Fibroblast of pulmonary artery (primary cell): Measurements from ENCODE around the gene AKR7A3.
"Not testable (repeated sequence)": the region's sequence is repeated elsewhere in the genome, so short reads cannot be mapped to it uniquely, and the experiment has no call there.

Experiments used
- DNase-seq: peaks from one replicate; pipeline ENCODE4 v3.0.0-alpha.2; 2010; ENCODE audit warnings: low read depth
- H3K4me3 ChIP-seq: replicated peaks from 2 replicates; pipeline ENCODE4 v1.5.1; 2011; ENCODE audit warnings: low read depth, mild to moderate bottlenecking, control low read depth, low read length, moderate library complexity
- CTCF ChIP-seq: IDR thresholded peaks from 2 replicates; pipeline ENCODE4 v1.5.1; 2011; ENCODE audit warnings: mild to moderate bottlenecking, control low read depth, low read length, inconsistent platforms; ENCODE audit errors: missing control alignments

Gene AKR7A3

DNA sequence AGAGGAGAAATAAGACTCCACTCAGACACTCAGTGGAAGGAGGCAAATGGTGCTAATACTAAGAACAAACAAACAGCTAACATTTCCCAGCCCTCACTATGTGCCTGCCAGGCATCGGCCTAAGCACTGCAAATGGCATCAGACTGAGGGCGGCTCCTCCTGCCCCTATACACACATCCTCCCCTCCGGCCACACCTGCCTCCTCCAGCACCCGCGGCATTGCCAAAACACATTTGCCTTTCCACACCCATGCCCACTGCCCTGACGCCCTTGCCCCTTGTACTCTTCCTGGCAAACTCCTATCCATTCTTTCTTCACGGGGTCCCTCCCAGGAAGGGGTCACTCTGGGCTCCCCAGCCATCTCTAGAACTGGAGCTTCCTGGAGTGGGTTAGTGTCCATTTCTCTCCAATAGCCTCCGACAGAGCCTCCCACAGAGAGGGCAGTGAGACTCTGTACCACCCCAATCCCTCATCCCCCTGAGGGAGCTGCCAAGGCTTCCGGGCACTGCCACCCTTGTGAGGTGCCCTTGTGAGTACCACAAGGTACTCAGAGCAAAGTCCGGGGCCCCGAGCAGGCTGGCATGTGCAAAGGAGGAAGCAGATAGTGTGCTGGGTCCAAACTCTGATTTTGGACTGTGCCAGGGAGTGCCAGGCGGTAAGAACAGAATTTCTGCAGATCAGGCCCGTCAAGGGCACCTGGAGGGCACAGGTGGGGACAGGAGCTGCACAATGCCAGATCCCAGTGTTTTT, 959 bp downstream of the AKR7A3 start:
- H3K4me3 ChIP-seq = no peak overlapping the region
- no peak for DNase-seq
- no peak for TF ChIP-seq CTCF

DNA sequence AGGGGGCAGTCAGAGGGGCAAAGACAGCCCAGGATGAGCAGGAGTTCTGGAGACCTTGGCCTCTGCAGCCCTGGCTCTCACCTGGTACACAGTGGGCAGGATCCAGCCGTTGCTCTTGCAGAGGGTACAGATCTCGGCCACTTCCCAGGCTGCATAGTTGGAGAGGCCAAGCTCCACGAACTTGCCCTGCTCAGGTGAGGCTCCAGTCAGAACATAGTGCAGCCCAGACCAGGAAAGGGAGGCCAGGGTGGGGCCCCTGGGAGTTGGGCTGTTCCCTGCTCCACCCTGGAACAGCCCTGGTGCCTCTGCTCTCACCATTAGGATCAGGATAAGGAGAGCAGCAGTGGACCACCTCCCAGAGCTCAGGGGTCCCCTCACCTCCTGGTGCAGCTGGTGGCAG, 2.8 kb downstream of the AKR7A3 start:
- not testable (repeated sequence) for H3K4me3 ChIP-seq, DNase-seq

DNA sequence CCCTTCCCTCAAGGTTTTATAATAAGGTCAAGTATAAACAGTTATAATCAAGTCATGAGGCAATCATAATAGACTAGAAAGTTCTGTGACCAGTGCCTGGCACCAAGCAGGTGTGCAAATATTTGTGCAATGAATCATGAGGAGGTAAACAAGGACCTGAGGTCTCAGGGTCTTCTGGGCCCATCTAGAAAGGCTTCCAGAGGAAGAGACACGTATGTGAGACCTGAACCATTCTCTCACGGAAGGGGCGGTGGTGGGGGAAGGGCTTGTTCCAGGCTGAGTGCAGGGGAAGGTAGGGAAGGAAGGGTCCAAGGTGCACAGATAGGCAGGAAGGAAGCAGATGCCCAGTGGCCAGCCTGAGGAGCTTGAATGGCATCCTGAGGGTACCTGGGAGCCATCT, 3.2 kb downstream of the AKR7A3 start:
- not testable (repeated sequence) for DNase-seq, H3K4me3 ChIP-seq

DNA sequence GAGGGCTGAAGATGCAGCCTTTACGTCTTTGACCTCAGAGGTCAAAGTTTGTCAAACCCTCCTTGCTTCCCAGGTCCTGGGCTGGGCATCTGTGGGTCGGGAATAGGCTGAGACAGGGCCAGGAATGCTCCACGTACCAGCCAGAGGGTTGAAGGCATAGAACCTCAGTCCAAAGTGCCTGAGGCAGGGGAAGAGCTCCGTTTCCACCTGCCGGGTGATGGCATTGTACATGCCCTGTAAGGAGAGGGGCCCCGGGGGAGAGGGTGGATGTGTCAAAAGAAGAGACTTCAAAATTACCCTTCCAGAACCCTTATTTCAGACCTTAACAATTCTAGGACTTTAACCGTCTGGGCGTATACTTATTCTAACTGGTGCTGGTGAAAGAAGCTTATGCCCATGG, 3.7 kb downstream of the AKR7A3 start:
- H3K4me3 ChIP-seq = no peak overlapping the region
- TF ChIP-seq CTCF = no peak
- no peak for DNase-seq

GRCh38 chr1:19283891-19284290, 4.7 kb downstream of the AKR7A3 start:
- no peak overlapping the region for H3K4me3 ChIP-seq
- no peak for TF ChIP-seq CTCF
- DNase-seq = no peak

DNA sequence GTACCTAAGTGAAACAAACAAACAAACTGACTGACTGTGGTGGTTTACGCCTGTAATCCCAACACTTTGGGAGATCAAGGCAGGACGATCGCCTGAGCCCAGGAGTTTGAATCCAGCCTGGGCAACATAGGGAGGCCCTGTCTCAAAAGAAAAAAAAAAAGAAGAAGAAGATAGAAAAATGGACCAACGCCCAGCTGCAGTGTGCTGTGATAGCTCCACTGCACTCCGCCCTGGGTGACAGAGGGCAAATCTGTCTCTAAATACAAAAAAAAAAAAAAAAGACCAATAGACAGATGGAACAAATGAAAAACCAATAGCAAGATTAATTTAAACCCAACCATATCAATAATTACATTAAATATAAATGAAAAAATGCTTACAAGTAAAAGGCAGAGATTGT, 13.9 kb downstream of the AKR7A3 start:
- no peak for TF ChIP-seq CTCF
- DNase-seq = no peak
- no peak overlapping the region for H3K4me3 ChIP-seq

GRCh38 chr1:19273844-19274531, 14.6 kb downstream of the AKR7A3 start:
- H3K4me3 ChIP-seq = peak overlapping the region; percentile 12
- peak; percentile 10 for DNase-seq

- TF ChIP-seq CTCF = no peak
- H3K4me3 ChIP-seq = no peak overlapping the region
- DNase-seq = no peak
Measured at GRCh38 chr1:19273106-19273843, 15.3 kb downstream of the AKR7A3 start.
